Esophagus squamous epithelium (tissue), 4 donors: Measurements from ENCODE around the gene DMRT1.

ENCODE experiments used
- POLR2A ChIP-seq, 4 donors: fragments of 450-650 bp; IDR thresholded peaks; one replicate each; pipeline ENCODE4 v1.6.1; 2017; ENCODE audit warnings: antibody characterized with exemption in 4 of 4, mild to moderate bottlenecking in 4 of 4, moderate library complexity in 3 of 4
- TF ChIP-seq, protein P1 (sequence below), 6 experiments: fragments of 450-650 bp in 4 of 6; fragments of 200-600 bp in 2 of 6; sonication (generic) in 2 of 6; IDR thresholded peaks; one replicate each; pipeline ENCODE4 v1.5.1; 2016 to 2019; ENCODE audit warnings: antibody characterized with exemption in 6 of 6, mild to moderate bottlenecking in 4 of 6, moderate library complexity in 4 of 6

DNA sequence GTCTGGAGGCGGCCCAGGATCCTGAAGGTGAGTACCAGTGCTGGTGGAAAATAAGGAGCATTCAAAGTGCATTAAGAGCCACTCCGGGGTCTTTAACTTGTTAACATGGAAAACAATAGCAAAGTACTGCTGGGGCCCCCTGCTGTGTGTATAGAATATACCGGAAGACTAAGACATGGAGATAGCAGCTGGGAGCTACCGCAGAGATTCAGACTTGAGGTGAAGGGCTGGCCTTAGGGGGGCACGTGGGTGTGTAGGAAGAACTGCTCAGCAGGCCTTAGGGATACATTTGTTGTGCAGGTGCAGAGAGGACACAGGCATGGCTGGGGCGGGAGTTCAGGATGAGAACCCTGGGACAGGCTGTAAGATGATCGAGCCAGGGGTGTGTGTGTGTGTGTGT is 1.2 kb upstream of the DMRT1 start:
- TF ChIP-seq, protein P1, sequence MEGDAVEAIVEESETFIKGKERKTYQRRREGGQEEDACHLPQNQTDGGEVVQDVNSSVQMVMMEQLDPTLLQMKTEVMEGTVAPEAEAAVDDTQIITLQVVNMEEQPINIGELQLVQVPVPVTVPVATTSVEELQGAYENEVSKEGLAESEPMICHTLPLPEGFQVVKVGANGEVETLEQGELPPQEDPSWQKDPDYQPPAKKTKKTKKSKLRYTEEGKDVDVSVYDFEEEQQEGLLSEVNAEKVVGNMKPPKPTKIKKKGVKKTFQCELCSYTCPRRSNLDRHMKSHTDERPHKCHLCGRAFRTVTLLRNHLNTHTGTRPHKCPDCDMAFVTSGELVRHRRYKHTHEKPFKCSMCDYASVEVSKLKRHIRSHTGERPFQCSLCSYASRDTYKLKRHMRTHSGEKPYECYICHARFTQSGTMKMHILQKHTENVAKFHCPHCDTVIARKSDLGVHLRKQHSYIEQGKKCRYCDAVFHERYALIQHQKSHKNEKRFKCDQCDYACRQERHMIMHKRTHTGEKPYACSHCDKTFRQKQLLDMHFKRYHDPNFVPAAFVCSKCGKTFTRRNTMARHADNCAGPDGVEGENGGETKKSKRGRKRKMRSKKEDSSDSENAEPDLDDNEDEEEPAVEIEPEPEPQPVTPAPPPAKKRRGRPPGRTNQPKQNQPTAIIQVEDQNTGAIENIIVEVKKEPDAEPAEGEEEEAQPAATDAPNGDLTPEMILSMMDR (IDR thresholded peaks at IDR 0.05): no peak
- no peak for TF ChIP-seq POLR2A (IDR thresholded peaks at IDR 0.05)
